BJ (cell line): ENCODE measurements around the gene ASNSD1. TPM values are rescaled to one million over a fixed set of nuclear protein-coding genes. Genes with fewer than 3 reads are reported as not detected.
A peak's percentile ranks its signal among the peaks of the same experiment; 100 is the strongest.
"Not testable (repeated sequence)": the region's sequence is repeated elsewhere in the genome, so short reads cannot be mapped to it uniquely, and the experiment has no call there.

ENCODE experiments used
- CTCF ChIA-PET: fragments of 350-600 bp; formaldehyde crosslinking; extraction: SDS; loops from one replicate; lab custom pipeline; 2021; ENCODE audit warnings: antibody characterized with exemption, inconsistent platforms; lab: Yijun Ruan, JAX
- POLR2A ChIA-PET: fragments of 300-600 bp; sonication (Branson Sonifier 250); formaldehyde crosslinking; extraction: SDS; loops from one replicate; lab custom pipeline; 2021; ENCODE audit warnings: antibody characterized with exemption; lab: Charles Lee
- DNase-seq: peaks from one replicate; pipeline ENCODE4 v3.0.0-alpha.2; 2011; ENCODE audit warnings: low read depth
- H3K27me3 ChIP-seq: 2 replicates; pipeline ENCODE4 v1.6.0; 2011; ENCODE audit warnings: low read length; ENCODE audit not compliant: control insufficient read depth, insufficient read depth
- H3K36me3 ChIP-seq: 2 replicates; pipeline ENCODE4 v1.5.1; 2011; ENCODE audit warnings: low read length; ENCODE audit not compliant: control insufficient read depth, insufficient read depth
- H3K4me3 ChIP-seq: 2 replicates; pipeline ENCODE4 v1.5.1; 2011; ENCODE audit warnings: low read depth, mild to moderate bottlenecking, control low read depth, low read length
- polyA plus RNA-seq: library from polyadenylated mRNA; depleted of rRNA; stranded (reverse); fragments of >200 nt; gene quantifications from 2 replicates; pipeline ENCODE4 v1.2.3, GENCODE V29; 2011
- TF ChIP-seq, protein P1 (sequence below): IDR thresholded peaks from 2 replicates; pipeline ENCODE4 v1.5.1; 2011; ENCODE audit warnings: low read depth, mild to moderate bottlenecking, control low read depth, inconsistent platforms, low read length, moderate library complexity; ENCODE audit not compliant: insufficient read depth

ASNSD1 gene
- polyA plus RNA-seq, 1 experiment, result 24.1 TPM

DNA sequence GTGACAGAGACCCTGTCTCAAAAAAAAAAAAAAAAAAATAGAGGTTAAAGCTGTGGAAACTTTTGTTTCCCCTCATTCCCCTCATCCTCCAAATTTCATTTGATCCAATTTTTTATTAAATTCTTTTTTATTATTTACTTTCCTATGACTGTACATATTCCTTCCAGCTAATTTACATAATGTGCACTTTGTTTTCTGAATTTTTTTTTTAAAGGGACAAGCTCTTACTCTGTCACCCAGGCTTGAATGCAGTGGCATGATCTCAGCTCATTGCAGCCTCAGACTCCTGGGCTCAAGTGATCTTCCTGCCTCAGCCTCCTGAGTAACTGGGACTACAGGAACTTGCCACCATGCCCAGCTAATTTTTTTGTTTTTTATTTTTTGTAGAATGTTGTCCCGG, 23.6 kb downstream of the ASNSD1 start:
- CTCF ChIA-PET, result interaction anchor here (0.7 to 3.3 kb wide), 4 partner anchors 10 to 654 kb away, joined by 3 to 14 read pairs (median 4); partner anchors contain the start of gene OSGEPL1
- Histone ChIP-seq H3K27me3 (no peaks in the 10 kb centered on the region), H3K36me3 (no peaks in the 10 kb centered on the region), H3K4me3 (no peak overlapping the region)
- TF ChIP-seq, protein P1, sequence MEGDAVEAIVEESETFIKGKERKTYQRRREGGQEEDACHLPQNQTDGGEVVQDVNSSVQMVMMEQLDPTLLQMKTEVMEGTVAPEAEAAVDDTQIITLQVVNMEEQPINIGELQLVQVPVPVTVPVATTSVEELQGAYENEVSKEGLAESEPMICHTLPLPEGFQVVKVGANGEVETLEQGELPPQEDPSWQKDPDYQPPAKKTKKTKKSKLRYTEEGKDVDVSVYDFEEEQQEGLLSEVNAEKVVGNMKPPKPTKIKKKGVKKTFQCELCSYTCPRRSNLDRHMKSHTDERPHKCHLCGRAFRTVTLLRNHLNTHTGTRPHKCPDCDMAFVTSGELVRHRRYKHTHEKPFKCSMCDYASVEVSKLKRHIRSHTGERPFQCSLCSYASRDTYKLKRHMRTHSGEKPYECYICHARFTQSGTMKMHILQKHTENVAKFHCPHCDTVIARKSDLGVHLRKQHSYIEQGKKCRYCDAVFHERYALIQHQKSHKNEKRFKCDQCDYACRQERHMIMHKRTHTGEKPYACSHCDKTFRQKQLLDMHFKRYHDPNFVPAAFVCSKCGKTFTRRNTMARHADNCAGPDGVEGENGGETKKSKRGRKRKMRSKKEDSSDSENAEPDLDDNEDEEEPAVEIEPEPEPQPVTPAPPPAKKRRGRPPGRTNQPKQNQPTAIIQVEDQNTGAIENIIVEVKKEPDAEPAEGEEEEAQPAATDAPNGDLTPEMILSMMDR, result no peak
- no peak for DNase-seq
- POLR2A ChIA-PET, result no interaction called here

DNA sequence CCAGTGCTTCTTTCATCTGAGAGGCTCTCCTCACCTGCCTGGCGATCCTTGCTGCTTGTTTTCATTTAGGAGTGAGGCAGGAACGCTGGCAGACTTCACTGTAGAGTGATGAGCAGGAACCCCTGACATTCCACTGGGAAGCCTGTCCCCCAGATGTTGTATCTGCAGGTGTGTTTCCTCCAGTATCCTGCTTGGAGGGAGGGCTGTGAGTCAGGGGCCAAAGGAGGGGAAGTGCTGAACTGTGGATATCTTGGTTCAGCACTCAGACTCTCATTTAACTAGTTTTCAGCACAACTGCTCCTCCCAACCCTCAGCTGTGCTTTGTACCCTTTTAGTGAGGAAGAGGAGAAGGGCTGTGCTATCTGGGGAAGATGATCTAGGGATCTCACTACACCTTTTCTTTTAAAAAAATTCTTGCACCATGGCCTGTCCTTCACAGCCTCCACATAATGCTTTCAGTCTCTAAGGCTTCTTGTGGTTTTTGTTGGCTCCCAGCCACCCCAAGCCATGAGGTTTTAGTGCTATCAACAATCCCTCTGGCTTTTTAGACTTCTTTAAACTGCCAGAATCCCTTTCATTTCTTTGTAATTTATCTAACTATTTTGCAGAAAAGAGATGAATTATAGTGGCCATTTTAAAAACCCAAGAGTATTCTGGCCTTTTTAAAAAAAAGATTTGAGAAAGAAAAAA, 24.4 kb downstream of the ASNSD1 start:
- H3K27me3 ChIP-seq, result no peaks in the 10 kb centered on the region
- ChIA-PET POLR2A (no interaction called here), CTCF (interaction anchor here (1.0 to 3.3 kb wide), 3 partner anchors 11 to 24 kb away, joined by 3 to 14 read pairs (median 4); partner anchors contain the start of gene ASNSD1)
- no peaks in the 10 kb centered on the region for H3K36me3 ChIP-seq
- TF ChIP-seq, protein P1, result no peak
- DNase-seq, result peak; percentile 9
- no peak overlapping the region for H3K4me3 ChIP-seq

- POLR2A ChIA-PET, DNase-seq, H3K27me3 ChIP-seq, H3K36me3 ChIP-seq, H3K4me3 ChIP-seq: not testable (repeated sequence)
- CTCF ChIA-PET, result interaction anchor here (1.7 to 2.0 kb wide), 2 partner anchors 11 to 14 kb away, joined by 5 read pairs; no protein-coding TSS in a partner anchor
Observed at GRCh38 chr2:189687796-189688195, 26.5 kb downstream of the ASNSD1 start.

DNA sequence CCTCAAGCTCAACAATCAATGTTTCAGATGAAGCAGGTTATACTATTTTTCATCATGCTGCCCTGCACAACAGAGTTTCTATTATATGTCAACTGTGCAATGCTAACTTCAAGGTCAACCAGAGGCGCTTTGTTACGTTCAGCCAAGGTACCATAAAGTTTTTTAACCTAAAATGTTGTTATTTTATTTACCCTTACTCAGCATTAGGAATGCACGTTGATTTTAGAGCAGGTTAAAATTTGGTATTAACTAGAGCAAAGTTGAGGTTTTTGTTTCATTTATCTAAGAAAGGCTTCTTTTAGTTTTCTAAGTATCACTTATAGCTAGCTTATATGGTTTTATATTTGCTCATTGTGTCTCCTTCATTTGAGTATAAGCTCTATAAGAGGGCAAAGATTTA, 35.0 kb downstream of the ASNSD1 start:
- DNase-seq, result no peak
- Histone ChIP-seq H3K4me3 (no peak overlapping the region), H3K27me3 (no peaks in the 10 kb centered on the region), H3K36me3 (no peaks in the 10 kb centered on the region)
- TF ChIP-seq, protein P1, result no peak
- POLR2A ChIA-PET, result interaction anchor here (0.6 kb wide), 1 partner anchor 37 kb away, joined by 3 read pairs; no protein-coding TSS in a partner anchor
- CTCF ChIA-PET, result interaction anchor here (0.6 to 2.8 kb wide), 11 partner anchors 10 to 332 kb away, joined by 3 to 14 read pairs (median 5); partner anchors contain the start of genes ANKAR, ASNSD1 and OSGEPL1

GRCh38 chr2:189698020-189698887, 37.0 kb downstream of the ASNSD1 start:
- H3K4me3 ChIP-seq, result no peak overlapping the region
- TF ChIP-seq, protein P1, result peak; percentile 52
- no peaks in the 10 kb centered on the region for H3K27me3 ChIP-seq
- ChIA-PET POLR2A (no interaction called here), CTCF (interaction anchor here (0.6 to 5.3 kb wide), 8 partner anchors 11 to 148 kb away, joined by 3 to 31 read pairs (median 4); partner anchors contain the start of genes ANKAR and ASNSD1)
- H3K36me3 ChIP-seq, result no peaks in the 10 kb centered on the region
- peak; percentile 16 for DNase-seq
